NCI-H510A (cell line): Measurements from ENCODE around the gene ZNF554.
"Not testable (repeated sequence)": the region's sequence is repeated elsewhere in the genome, so short reads cannot be mapped to it uniquely, and the experiment has no call there.

ENCODE experiments used
- DNase-seq: peaks from one replicate; lab custom pipeline; 2025; lab: John Stamatoyannopoulos, UW

Gene ZNF554

DNA sequence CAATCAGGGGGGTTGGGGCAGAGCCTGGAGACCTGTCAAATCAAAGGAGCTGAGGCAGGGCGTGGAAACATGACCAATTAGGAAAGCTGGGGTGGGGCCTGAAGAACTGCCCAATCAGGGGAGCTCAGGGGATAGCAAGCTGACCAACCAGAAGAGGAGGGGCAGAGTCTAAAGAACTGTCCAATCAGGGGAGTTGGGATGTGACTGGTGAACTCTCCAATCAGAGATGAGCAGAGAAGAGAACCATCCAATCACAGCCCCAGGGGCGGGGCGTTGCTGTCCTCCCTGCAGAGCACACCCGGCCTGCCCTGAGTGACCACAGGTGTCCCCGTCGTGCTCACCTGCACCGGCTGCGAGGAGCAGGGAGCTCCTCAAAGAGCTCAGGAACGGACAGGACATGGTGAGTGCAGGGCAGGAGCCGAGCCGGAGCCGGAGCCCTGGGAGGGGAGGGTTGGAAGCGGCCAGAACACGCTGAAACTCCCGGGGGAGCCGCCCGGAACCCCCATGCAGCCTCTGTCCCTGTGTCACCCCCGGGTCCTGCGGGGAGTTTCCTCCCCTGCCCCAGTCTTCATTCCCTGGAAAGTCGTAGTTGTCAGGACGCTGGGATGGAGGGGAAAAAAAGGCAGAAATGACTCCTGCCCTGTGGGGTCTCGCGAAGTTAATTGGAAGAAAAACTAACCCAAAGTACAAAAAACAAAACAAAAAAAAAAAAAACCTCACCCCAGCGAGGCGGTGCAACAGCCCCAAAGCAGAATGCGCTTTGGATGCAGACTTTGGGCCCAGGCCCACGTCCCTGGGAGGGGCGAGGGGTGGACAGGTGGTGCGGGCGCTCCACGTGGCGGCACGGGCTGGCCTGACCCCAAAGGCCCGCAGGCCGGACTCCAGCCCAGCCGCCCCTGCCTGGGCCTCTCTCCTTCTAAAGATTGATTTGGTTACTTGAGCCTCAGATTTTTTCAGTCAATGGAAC, 47.6 kb downstream of the ZNF554 start, which contains the start of gene ZNF556:
ZNF556 (plus strand) TSS at position 311 of the 967 bp plus-strand sequence; CDS start at position 398, 87 bp downstream.
- DNase-seq: no peak

DNA sequence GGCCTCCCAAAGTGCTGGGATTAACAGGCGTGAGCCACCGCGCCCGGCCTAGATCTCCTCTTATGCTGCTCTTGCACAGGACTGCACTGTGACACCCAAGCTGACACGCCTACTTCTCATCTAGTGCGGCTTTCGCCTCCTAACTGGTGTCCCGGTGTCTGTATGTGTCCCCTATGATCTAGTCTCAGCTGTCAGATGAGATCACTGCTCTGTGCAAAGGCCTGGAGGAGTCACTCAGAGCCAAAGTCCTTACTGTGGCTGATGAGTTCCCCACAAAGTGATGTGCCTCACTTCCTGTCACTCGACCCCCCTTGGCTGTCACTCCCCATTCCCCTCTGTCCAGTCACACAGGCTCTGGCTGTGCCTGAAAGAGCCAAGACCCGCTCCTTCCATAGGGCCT, 50.0 kb downstream of the ZNF554 start:
- no peak for DNase-seq

DNA sequence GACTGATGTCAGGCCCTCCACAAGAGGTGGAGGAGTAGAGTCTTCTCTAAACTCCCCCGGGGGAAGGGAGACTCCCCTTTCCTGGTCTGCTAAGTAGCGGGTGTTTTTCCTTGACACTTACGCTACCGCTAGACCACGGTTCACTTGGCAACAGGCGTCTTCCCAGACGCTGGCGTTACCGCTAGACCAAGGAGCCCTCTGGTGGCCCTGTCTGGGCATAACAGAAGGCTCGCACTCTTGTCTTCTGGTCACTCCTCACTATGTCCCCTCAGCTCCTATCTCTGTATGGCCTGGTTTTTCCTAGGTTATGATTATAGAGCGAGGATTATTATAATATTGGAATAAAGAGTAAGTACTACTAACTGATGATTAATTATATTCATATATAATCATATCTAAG, 52.5 kb downstream of the ZNF554 start:
- DNase-seq: not testable (repeated sequence)

DNA sequence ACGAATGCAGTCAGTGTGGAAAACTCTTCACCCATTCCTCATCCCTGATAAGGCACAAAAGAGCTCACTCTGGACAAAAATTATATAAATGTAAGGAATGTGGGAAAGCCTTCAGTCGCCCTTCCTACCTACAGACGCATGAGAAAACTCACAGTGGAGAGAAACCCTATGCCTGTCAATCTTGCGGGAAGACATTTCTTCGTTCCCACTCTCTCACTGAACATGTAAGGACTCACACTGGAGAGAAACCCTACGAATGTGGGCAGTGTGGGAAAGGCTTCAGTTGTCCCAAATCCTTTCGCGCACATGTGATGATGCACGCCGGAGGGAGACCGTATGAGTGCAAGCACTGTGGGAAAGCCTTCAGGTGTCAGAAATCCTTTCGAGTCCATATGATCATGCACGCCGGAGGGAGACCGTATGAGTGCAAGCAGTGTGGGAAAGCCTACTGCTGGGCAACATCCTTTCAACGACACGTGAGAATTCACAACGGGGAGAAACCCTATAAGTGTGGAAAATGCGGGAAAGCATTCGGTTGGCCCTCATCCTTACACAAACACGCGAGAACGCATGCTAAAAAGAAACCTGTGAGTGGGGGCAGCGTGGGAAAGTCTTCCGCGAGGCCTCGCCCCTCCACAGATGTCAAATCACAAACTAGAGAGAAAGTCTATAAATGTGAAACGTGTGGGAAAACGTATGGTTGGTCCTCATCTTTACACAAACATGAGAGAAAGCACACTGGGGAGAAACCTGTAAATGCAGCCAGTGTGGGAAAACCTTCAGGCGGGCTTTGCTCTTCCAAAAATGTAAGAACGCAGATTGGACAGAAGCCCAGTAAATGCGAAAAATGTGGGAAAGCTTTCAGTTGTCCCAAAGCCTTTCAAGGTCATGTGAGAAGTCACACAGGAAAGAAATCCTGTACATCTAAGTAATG, 58.0 kb downstream of the ZNF554 start:
- DNase-seq: no peak

DNA sequence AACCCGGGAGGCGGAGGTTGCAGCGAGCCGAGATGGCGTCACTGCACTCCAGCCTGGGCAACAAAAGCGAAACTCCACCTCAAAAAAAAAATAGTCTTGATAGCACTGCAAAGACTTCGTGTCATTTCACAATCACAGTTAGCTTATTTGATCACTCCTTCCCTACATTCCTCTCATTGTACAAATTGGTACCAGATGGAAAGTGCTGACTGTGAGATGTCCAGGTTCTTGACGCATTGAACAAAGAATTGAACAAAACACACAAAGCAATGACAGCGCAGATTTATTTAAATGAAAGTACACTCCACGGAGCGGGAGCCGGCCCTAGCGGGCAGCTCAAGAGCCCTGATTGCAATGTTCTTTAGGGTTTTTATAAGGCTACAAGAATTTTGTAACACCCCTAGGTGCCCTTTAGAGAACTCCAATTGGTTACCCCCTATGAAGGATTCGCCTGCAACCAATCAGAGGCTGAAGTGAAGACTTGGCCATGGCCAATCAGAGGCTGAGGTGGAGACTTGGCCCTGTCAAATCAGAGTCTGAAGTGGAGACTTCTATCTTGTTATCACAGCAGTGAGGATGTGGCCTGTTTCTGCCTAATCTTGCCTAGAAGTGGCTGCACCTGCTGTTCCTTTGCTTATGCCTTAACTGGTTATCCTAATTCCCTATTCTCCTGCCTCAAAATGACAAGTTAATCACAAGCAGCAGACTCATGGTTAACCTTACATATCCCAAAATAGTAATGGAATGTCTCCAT, 64.2 kb downstream of the ZNF554 start:
- DNase-seq: no peak

DNA sequence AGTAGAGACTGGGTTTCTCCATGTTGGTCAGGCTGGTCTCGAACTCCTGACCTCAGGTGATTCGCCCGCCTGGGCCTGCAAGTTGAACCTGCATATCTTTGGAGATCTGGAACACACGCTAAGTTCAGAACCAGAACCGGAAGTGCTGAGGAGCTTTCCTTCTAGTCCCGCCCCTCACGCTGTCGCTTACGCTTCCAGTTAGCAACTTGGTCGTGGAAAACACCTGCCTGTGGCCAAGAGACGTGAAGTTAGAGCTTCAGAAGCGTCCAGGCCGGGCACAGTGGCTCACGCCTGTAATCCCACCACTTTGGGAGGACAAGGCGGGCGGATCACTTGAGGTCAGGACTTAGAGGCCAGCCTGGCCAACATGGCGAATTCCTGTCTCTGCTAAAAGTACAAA, 66.1 kb downstream of the ZNF554 start:
- no peak for DNase-seq
